ENCODE data around the gene PROZ.

Gene PROZ

GRCh38 chr13:113125506-113126264, 32.8 kb upstream of the PROZ start:
- Mint-ChIP-seq H3K4me1 (ENCODE audit: low read depth) (no peaks in the 10 kb centered on the region), H3K36me3 (ENCODE audit: low read depth) (no peaks in the 10 kb centered on the region), H3K27me3 (ENCODE audit: low read depth) (peaks cover 28% of the 10 kb centered on the region), H3K27ac (no peak overlapping the region), H3K9me3 (no peaks in the 10 kb centered on the region), H3K4me3 (no peak overlapping the region)

- Mint-ChIP-seq H3K9me3 (no peaks in the 10 kb centered on the region), H3K36me3 (ENCODE audit: low read depth) (no peaks in the 10 kb centered on the region), H3K4me3 (no peak overlapping the region), H3K27ac (no peak overlapping the region), H3K4me1 (ENCODE audit: low read depth) (no peaks in the 10 kb centered on the region), H3K27me3 (ENCODE audit: low read depth) (peaks cover 33% of the 10 kb centered on the region)
Measured at GRCh38 chr13:113126265-113127150, 31.9 kb upstream of the PROZ start.

GRCh38 chr13:113129480-113129879, 29.0 kb upstream of the PROZ start:
- peaks cover 60% of the 10 kb centered on the region for H3K27me3 Mint-ChIP-seq (ENCODE audit: low read depth)
- H3K4me1 Mint-ChIP-seq (ENCODE audit: low read depth), result no peaks in the 10 kb centered on the region
- no peak overlapping the region for H3K27ac Mint-ChIP-seq
- H3K4me3 Mint-ChIP-seq, result no peak overlapping the region
- peaks cover 3% of the 10 kb centered on the region for H3K9me3 Mint-ChIP-seq
- no peaks in the 10 kb centered on the region for H3K36me3 Mint-ChIP-seq (ENCODE audit: low read depth)

- H3K36me3 Mint-ChIP-seq (ENCODE audit: low read depth), result no peaks in the 10 kb centered on the region
- H3K27me3 Mint-ChIP-seq (ENCODE audit: low read depth), result peaks cover 60% of the 10 kb centered on the region
- no peaks in the 10 kb centered on the region for H3K4me1 Mint-ChIP-seq (ENCODE audit: low read depth)
- no peak overlapping the region for H3K27ac Mint-ChIP-seq
- no peak overlapping the region for H3K4me3 Mint-ChIP-seq
- peaks cover 3% of the 10 kb centered on the region for H3K9me3 Mint-ChIP-seq
Measured at GRCh38 chr13:113129921-113130750, 28.3 kb upstream of the PROZ start.

- Mint-ChIP-seq H3K27me3 (ENCODE audit: low read depth) (peaks cover 48% of the 10 kb centered on the region), H3K36me3 (ENCODE audit: low read depth) (no peaks in the 10 kb centered on the region), H3K4me3 (no peak overlapping the region), H3K4me1 (ENCODE audit: low read depth) (no peaks in the 10 kb centered on the region), H3K27ac (no peak overlapping the region), H3K9me3 (peaks cover 3% of the 10 kb centered on the region)
Measured at GRCh38 chr13:113135281-113135760, 23.1 kb upstream of the PROZ start.

GRCh38 chr13:113137691-113138298, 20.7 kb upstream of the PROZ start:
- H3K4me1 Mint-ChIP-seq (ENCODE audit: low read depth), result no peaks in the 10 kb centered on the region
- peaks cover 33% of the 10 kb centered on the region for H3K27me3 Mint-ChIP-seq (ENCODE audit: low read depth)
- H3K36me3 Mint-ChIP-seq (ENCODE audit: low read depth), result no peaks in the 10 kb centered on the region
- peaks cover 3% of the 10 kb centered on the region for H3K9me3 Mint-ChIP-seq
- no peak overlapping the region for H3K4me3 Mint-ChIP-seq
- no peak overlapping the region for H3K27ac Mint-ChIP-seq

- no peaks in the 10 kb centered on the region for H3K36me3 Mint-ChIP-seq (ENCODE audit: low read depth)
- H3K27me3 Mint-ChIP-seq (ENCODE audit: low read depth), result peaks cover 21% of the 10 kb centered on the region
- no peak overlapping the region for H3K4me3 Mint-ChIP-seq
- no peaks in the 10 kb centered on the region for H3K9me3 Mint-ChIP-seq
- no peaks in the 10 kb centered on the region for H3K4me1 Mint-ChIP-seq (ENCODE audit: low read depth)
- no peak overlapping the region for H3K27ac Mint-ChIP-seq
Measured at GRCh38 chr13:113138792-113139551, 19.5 kb upstream of the PROZ start.

- Mint-ChIP-seq H3K9me3 (no peaks in the 10 kb centered on the region), H3K36me3 (ENCODE audit: low read depth) (no peaks in the 10 kb centered on the region), H3K27ac (no peak overlapping the region), H3K4me1 (ENCODE audit: low read depth) (no peaks in the 10 kb centered on the region), H3K4me3 (no peak overlapping the region), H3K27me3 (ENCODE audit: low read depth) (peaks cover 16% of the 10 kb centered on the region)
Measured at GRCh38 chr13:113139577-113139976, 18.9 kb upstream of the PROZ start.

- no peak overlapping the region for H3K4me3 Mint-ChIP-seq
- no peaks in the 10 kb centered on the region for H3K4me1 Mint-ChIP-seq (ENCODE audit: low read depth)
- no peaks in the 10 kb centered on the region for H3K9me3 Mint-ChIP-seq
- no peaks in the 10 kb centered on the region for H3K36me3 Mint-ChIP-seq (ENCODE audit: low read depth)
- no peak overlapping the region for H3K27ac Mint-ChIP-seq
- H3K27me3 Mint-ChIP-seq (ENCODE audit: low read depth), result peaks cover 12% of the 10 kb centered on the region
Measured at GRCh38 chr13:113140677-113141600, 17.5 kb upstream of the PROZ start.

GRCh38 chr13:113141601-113141970, 16.9 kb upstream of the PROZ start:
- Mint-ChIP-seq H3K9me3 (no peaks in the 10 kb centered on the region), H3K27ac (no peak overlapping the region)

GRCh38 chr13:113142876-113143275, 15.6 kb upstream of the PROZ start:
- no peaks in the 10 kb centered on the region for H3K4me1 Mint-ChIP-seq (ENCODE audit: low read depth)
- H3K9me3 Mint-ChIP-seq, result no peaks in the 10 kb centered on the region
- H3K27me3 Mint-ChIP-seq (ENCODE audit: low read depth), result peaks cover 10% of the 10 kb centered on the region
- no peaks in the 10 kb centered on the region for H3K36me3 Mint-ChIP-seq (ENCODE audit: low read depth)
- no peak overlapping the region for H3K4me3 Mint-ChIP-seq
- no peak overlapping the region for H3K27ac Mint-ChIP-seq

More at GRCh38 chr13:113141601-113141970, 16.9 kb upstream of the PROZ start:
- no peak overlapping the region for H3K4me3 Mint-ChIP-seq
- H3K36me3 Mint-ChIP-seq (ENCODE audit: low read depth), result no peaks in the 10 kb centered on the region
- no peaks in the 10 kb centered on the region for H3K4me1 Mint-ChIP-seq (ENCODE audit: low read depth)
- H3K27me3 Mint-ChIP-seq (ENCODE audit: low read depth), result peaks cover 11% of the 10 kb centered on the region

GRCh38 chr13:113143466-113144254, 14.8 kb upstream of the PROZ start:
- H3K9me3 Mint-ChIP-seq, result no peaks in the 10 kb centered on the region
- no peaks in the 10 kb centered on the region for H3K36me3 Mint-ChIP-seq (ENCODE audit: low read depth)
- no peak overlapping the region for H3K27ac Mint-ChIP-seq
- H3K27me3 Mint-ChIP-seq (ENCODE audit: low read depth), result peaks cover 9% of the 10 kb centered on the region
- no peaks in the 10 kb centered on the region for H3K4me1 Mint-ChIP-seq (ENCODE audit: low read depth)
- H3K4me3 Mint-ChIP-seq, result no peak overlapping the region

All from T-helper 1 cell treated with Interleukin-12 subunit alpha and Interleukin-12 subunit beta and Interleukin-4 antibody, amounts not matched to agents 30 μg/mL and 1 μg/mL, for 36 hours (primary cell).